MV-4-11 (cell line): ENCODE data around the gene IL1RAPL2.
"Not testable (repeated sequence)": the region's sequence is repeated elsewhere in the genome, so short reads cannot be mapped to it uniquely, and the experiment has no call there.

Experiments
- DNase-seq: peaks from one replicate; lab custom pipeline; 2025; lab: John Stamatoyannopoulos, UW

IL1RAPL2 gene

DNA sequence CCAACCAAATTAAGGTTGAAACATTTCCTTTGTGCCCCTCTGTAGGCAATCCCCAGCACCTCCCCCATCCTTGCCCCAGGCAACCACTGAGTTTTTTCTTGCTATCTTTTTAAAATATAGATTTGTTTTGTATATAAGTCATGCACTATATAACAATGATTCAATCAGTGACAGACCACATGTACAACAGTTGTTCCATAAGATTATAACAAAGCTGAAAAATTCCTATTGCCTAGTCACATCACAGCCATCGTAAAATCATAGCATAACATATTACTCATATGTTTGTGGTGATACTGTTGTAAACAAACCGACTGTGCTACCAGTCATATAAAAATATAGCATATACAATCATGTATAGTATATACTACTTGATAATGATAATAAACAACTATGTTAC lies 1044.4 kb downstream of the IL1RAPL2 start:
- DNase-seq = no peak

DNA sequence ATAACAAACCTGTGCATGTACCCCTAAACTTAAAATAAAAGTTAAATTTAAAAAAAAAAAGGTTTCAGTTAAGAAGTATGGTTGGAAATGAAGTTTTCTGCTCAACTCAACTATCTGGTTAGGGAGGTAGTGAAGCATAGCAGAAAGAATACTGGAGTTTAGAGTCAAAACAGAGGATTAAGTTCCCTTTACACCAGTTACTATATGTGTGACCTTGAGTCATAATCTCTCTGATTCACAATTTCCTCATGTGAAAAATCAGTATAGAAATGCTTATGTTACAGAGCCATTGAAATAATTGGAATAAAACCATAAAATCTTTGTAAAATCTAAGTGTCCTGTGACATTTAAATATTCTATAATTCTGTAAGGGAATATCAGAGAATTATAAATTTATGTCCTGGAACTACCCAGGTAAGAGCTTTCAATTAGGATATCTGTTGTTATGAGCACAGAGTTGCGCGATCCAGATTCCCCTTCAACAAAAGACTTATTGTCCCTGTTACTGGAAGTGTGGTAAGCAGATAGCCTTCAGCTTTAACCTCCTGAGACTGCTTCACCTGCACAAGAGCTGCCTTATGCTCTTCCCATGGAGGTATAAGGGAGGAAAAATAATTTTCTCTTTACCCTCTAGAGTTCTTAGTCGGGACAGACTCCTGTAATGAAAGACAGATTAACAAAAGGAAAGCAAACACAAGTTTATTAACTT lies 1052.5 kb downstream of the IL1RAPL2 start:
- DNase-seq = no peak

DNA sequence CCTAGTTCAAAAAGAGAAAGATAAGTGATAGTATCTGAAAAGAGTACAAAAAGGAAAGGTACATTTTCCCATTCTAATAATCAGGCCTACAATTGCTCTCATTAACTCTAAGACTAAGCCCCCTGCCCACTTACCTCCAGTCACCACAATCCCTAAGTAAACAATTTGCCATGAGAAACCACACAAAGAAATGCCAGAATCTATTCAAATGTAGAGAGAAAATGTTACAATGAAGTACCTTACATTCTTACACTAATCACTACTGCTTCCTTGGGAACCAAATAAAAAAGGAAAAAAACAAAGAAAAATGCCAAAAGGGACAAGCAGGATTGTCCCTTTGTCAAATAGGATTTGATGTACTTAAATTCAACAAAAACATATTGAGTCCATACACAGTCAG lies 1068.2 kb downstream of the IL1RAPL2 start:
- DNase-seq = no peak

DNA sequence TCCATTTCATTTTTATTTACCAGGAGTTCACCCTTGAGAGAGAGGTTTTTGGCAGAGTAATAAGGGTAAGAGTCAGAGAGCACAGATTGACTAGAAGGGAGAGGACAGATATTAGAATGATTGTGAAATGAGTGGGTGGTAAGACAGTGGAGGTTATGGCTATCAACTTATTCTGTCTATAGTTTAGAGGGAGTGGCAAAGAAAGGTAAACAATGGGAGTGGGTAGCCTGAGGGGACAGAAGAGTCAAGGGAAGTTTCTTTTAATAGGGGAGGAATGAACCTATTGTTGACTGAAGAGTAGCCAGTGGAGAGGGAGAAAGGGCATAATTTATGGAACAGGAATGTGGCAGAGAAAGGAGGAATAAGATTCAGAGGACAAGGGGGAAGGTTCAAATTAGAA lies 1069.8 kb downstream of the IL1RAPL2 start:
- no peak for DNase-seq

DNA sequence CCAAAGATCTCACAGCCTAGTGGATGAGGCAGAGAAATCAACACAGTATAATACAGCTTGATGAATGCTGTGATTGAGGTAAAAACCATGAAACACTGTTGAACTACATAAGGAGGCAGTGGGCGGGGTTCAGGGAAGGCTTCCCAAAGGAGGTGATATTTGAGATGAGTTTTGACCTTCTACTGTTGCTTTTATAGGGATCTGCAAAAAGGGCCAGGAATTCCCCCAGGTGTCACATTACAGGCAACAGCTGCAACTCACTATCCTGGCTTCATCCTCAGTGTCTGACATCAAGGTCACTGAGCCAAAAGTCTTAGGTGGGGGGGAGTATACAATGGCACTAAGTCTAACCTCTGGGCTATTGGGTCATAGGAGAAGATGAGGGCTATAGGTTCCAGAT lies 1070.7 kb downstream of the IL1RAPL2 start:
- no peak for DNase-seq

DNA sequence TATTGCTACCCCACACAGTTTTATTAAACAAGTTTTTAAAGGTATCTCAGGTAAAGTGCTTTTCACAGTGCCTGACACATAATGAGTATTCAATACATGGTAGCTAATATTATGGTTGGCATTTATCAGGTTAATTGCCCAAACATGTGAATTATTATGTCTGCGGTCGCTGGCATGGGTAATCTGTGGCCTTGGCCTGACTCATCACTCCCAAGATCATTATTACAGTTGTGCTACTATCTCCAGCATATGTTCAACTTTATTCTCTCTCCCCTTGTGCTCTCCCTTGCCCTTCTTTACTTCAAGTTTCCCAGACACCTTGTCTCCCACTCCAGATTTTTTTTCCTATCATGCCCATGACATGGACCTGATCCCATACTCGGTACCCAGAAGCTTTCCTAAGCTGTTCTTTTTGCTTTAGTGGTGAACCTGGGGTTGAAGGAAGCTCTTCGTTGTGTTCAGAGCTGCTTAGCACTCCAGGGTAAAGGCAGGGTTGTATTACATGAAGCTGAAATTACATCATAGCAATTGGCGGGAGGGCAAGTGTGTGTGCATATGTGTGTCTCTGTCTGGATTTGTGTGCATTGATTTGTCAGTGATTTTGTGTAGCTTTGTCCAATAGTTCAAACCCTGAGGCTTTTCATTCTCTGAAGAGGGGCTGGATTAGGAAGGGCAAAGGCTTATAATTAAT lies 1079.8 kb downstream of the IL1RAPL2 start:
- DNase-seq = no peak

DNA sequence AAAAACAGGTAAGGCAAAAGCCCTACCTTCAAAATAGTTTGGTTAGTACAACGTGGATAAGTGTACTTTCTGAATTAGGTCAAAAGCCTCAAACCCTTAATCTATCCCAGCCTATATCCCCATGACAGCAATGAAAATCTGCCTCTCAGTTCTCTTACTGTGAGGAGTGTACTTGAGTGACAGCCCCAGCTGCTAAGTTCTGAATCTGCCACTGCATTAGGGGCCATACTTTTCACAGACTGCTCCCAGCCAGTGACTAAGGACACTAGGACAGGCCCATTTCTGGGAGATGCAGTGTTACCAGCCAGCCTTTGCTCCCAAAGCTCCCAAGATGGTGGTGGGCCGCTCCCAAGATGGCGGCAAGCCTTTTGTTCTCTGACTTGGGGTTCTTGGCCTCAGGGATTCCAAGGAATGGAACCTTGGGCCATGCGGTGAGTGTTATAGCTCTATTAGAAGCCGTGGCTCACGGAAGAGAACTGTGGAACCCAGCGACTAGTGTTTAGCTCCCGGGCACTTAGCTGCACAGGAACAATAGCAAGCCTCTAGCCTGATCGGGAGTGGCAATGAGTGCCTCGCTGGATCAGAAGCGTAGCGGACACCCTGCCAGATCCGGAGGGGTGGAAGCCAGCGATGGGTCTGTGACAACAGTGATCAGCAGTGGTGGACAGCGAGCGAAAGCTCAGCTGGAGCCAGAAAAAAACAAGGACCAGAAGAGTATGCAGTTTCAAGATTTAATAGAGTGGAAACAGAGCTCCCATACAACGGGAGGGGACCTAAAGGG lies 1080.8 kb downstream of the IL1RAPL2 start:
- DNase-seq = no peak

DNA sequence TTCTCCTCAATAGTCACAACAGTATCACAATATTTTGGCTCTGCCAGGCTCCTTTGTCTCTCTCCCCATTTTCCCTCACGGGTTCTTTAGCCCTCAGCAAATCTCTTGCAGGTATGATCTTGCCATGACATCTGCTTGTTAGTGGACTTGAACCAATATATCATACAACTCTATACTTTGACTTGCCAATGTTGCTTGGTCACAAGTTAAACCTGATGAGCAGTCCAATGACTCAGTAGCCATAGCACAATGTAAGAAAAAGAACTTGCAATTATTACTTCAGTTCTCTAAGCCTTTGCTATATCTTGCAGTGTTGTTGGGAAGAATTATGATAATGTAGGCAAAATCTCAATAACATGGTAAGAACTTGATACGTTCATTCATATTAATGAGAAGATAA lies 1081.8 kb downstream of the IL1RAPL2 start:
- no peak for DNase-seq

DNA sequence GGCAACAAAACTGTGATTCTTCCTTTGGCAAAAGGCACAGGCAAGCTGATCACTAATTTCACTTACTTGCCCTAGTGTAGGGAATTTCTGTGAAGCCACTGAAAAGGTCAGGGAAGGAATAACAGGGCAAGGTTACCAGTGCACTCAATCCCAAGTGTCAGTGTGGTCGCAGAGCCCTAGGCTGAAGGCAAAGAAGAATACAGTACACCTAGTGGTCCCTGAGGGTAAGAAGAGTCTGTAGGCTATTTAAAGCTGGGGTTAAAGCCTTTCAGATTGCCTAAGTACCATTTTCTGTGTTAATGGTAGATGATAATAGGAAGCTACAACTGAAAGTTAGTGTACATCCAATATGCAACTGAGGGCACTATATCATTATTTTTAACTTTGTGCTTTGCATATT lies 1082.7 kb downstream of the IL1RAPL2 start:
- no peak for DNase-seq

DNA sequence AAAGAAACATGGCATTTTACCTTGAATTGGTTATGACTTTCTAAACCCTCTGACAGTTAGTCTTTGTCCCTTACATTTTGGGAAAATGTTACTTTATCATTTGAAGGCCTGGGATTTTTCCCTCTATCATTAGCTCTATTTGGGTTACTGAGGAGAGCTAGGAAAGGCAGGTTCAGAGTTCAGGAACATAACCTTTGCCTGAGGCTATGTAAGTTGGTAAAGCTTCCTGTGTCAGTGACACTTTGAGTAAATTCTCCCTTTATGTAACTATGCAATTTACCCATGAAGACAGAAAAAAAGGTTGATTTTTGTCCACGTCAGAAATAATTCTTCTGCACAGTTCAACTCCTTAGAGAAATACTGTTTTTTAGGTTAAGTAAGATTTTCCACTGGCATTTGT lies 1084.6 kb downstream of the IL1RAPL2 start:
- DNase-seq = no peak

DNA sequence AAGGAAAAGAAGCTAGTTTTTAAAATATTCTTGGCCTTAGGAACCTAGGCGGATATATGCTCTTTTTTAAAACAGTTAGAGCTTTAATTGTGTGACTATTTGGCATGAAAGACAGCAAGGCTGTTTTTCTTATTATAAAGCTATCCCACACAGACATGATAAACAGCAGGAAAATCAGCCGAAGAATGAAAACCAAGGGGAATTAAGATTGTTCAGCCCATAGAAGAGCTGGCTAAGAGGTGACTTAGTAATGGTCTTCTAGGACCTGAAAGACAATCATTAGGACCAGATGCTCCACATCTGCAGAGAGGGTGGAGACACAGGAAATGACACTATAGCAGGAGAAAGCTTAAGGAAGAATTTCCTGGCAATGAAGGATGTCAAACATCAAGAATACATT lies 1085.0 kb downstream of the IL1RAPL2 start:
- DNase-seq = no peak

DNA sequence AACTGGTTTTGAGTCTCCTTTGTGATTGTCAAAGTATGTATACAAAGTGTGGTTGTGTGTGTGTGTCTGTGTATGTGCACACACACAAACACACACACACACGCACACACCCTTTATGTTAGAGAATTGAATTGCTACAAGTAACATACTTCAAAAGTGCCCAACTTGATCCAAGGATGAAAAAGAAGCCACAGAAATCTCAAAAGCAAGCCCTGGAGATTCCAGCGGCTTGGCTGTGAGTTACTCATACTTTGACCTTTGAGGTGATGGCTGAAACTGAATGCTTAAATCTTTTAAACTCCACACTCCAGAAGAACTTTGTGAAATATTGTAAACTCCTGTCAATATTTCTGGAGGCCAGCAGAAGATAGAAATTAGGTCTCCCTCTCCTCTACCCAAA lies 1087.9 kb downstream of the IL1RAPL2 start:
- no peak for DNase-seq

DNA sequence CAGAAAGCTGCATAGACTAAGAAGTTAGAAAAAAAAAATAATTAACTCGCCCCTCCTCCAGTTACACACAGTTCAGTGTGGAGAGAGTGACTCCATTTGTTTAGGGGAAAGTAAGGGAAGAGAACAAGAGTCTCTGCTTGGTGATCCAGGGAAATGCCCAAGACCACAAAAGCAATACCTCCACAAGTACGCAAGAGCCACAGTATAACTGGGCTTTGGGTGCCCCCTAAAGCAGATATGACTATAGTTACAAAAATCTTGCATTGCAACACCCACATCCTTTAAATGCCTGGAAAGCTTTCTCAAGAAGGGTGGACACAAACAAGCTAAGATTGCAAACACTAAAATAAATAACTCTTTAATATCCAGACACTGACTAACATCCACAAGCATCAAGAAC lies 1092.1 kb downstream of the IL1RAPL2 start:
- no peak for DNase-seq

DNA sequence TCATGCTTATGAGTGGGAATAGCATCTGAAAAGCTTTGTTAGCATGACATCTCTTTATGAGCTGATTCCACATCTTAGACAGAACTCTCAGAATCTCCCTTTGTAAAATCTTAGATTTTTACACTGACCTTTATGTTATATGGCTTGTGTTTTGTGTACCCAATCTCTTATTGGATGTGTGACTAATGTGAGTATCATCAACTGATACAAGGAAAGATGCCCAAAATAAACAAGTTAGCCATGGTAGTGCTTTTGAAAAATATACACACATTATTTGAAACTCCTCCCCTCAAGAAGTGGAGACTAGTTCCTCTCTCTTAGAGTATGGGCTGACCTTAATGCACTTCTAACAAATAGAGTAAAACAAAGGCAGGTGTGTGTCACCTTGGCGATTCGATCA lies 1096.2 kb downstream of the IL1RAPL2 start:
- no peak for DNase-seq

DNA sequence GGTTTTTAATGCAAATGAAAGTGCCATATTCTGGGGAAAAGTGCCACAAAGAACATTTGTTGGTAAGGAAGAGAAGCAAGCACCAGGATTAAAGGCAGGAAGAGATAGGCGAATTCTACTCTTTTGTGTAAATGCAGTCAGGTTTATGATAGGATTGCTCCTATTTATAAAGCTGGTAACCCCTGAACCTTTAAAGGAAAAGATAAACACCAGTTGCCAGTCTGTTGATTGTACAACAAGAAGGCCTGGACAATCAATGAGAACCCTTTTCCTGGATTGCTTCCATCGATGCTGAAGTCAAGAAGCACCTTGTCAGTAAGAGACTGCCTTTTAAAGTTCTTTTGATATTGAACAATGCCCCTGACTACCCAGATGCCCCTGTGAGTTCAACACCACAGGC lies 1098.2 kb downstream of the IL1RAPL2 start:
- no peak for DNase-seq

DNA sequence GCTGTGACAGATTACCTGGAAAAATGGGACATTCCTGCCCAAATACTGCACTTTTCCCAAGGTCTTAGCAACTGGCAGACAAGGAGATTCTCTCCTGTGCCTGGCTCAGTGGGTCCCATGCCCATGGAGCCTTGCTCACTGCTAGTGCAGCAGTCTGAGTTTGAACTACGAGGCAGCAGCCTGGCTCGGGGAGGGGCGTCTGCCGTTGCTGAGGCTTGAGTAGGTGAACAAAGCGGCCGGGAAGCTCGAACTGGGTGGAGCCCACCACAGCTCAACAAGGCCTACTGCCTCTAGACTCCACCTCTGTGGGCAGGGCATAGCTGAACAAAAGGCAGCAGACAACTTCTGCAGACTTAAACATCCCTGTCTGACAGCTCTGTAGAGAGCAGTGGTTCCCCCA lies 1118.3 kb downstream of the IL1RAPL2 start:
- not testable (repeated sequence) for DNase-seq

DNA sequence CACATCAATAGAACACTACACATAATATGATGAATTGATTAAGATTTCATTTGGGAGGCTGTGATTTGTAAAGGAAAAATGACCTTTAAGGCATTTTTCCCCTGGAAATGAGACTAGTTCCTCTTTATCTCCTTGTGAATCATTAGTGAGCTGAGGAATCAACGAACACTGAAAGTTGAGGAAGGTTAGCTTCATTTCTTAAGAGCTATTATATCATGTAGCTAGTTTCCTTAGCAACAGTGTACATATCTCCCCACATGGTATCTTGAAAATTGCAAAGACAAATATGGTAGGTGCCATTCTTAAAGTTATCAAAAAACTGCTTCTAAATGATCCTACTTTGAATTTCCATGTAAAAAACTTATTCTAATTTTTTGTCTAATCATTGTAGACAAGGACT lies 1128.8 kb downstream of the IL1RAPL2 start:
- no peak for DNase-seq

DNA sequence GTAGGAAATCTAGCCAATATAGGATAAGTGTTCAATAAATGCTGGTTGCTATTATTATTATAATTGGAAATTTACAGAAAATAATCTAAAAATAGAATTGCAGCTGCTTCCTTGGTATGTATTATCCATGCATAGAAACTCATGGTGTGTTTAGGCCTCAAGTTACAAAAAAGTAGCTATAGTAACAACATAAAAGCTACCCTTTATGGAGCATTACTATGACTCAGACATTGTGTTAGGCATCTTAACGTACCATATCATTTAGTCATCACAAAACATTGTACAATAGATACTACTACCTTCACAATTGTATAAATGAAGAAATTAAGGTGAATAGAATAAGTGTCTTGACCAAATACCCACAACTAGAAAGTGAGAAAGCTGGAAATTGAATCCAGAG lies 1129.5 kb downstream of the IL1RAPL2 start:
- DNase-seq = no peak

DNA sequence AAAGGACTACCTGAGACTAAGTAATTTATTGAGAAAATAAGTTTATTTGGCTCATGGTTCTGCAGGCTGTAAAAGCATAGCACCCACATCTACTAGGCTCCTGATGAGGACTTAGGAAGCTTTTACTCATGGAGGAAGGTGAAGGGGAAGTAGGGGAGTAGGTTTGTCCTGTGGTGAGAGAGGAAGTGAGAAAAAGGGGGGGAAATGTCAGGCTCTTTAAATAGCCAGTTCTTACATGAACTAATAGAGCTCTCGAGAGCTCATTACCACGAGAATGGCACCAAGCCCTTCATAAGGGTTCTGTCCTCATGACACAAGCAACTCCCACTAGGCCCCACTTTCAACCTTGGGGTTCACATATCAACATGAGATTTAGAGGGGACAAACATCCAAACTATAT lies 1130.9 kb downstream of the IL1RAPL2 start:
- DNase-seq = peak; percentile 25

DNA sequence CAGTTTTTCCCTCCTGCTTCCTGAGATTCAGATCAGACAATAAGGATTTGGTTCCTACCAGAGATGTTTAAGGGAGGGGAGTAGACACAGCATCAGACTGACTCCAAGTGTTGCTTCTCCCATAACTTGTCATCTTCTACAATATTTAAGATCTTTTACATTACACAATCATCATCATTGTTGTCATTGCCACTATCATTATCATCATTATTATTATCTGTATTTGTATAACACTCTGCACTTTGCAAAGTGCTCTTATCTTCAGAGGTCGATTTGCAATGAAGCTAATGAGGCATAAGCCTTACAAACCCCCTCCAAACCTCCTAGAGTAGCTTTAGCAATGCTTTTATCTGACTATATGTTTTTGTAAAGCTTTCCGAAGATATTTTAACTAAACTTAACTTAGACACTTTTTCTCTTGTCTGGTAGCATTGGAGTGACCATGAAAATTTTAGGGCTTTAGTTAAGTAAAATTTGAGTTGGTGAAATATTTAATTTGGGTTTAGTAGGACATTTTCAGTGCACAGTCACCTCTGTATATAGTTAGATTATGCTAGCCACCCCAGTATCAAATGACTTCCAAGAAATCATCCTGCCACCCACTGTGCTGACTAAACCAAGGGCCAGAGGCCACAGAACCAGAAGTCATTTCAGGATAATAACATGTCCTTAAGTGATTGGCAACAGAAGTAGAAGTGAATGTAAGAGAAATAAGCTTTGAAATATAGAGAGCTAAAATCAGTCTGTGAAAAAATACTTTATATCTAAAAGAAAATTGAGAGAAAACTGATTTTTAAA lies 1132.2 kb downstream of the IL1RAPL2 start:
- no peak for DNase-seq

DNA sequence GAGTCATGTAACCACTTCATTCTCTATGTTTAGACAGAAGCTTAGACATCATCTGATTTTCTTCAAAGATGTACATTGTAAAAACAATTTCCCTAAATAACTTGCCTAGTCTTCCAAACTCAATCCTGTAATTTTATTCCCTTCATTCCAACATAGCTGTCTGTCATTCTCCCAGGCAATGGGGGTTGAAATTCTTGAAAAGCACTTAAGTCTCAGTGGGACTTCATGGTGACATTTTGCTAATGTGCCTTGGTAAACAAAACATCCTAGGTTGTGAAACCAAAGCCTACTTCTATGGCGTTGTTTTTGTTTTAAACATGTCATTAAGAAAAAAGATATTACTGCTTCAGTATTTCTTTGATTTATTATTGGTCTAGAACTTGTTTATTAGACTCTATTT lies 1134.3 kb downstream of the IL1RAPL2 start:
- DNase-seq = no peak

DNA sequence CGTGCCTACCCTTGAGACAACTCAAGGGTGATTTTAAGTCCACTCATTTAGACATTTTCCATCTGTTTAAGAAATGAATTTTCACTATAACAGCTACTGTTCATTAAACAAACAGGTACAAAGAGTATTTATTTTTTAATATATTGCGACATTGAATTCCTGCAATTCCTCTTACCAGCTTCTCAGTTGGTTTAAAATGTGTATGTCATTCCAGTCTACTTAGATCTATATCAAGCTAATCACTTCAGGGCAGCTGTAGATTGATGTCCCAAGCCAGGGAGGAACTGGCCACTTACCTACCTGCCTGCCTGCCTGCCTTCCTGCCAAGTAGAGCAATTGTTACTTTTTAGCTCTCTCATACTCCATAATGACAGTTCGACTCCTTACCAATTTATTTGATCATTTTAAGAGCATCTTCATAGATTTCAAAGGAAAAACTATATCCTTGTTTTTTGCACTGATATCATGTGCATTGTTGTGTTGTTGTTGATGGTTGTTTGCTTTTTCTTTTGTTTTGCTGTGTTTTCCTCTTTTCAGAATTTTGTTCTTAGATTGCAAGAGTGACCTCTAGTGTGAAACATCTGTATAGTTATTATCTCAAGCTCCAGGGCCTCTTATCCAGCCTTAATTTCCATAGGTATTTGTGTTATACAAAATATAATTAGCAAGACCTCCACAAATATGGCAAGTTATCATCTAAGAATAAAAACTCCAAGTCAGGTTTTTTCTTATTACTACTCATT lies 1135.5 kb downstream of the IL1RAPL2 start:
- no peak for DNase-seq
